Liver (tissue), 9 donors: ENCODE results near the gene CPLX4. TPM values are rescaled to one million over a fixed set of nuclear protein-coding genes. Genes with fewer than 3 reads are reported as not detected.

Source experiments
- DNase-seq: peaks from one replicate; pipeline ENCODE4 v3.0.0-alpha.2; 2017; ENCODE audit warnings: low spot score
- H3K27ac ChIP-seq, 2 donors: one replicate each; pipeline ENCODE4 v1.7.0; 2013; ENCODE audit warnings: inconsistent platforms in 2 of 2, low read length in 2 of 2, control low read depth in 1 of 2, low read depth in 1 of 2, mild to moderate bottlenecking in 1 of 2
- H3K27me3 ChIP-seq, 4 donors: one replicate each; pipeline versions ENCODE4 v1.6.1 to v1.7.0; 2013; ENCODE audit warnings: low read length in 3 of 4, inconsistent platforms in 1 of 4, mild to moderate bottlenecking in 1 of 4, moderate library complexity in 1 of 4; ENCODE audit not compliant: control insufficient read depth in 4 of 4, insufficient read depth in 4 of 4
- H3K36me3 ChIP-seq, 4 donors: one replicate each; pipeline versions ENCODE4 v1.6.1 to v1.7.0; 2013; ENCODE audit warnings: low read length in 3 of 4, mild to moderate bottlenecking in 3 of 4, low read depth in 1 of 4, moderate library complexity in 1 of 4; ENCODE audit not compliant: control insufficient read depth in 4 of 4, insufficient read depth in 3 of 4
- H3K4me1 ChIP-seq, 4 donors: one replicate each; pipeline versions ENCODE4 v1.6.1 to v1.7.0; 2013; ENCODE audit warnings: low read length in 3 of 4, mild to moderate bottlenecking in 3 of 4, moderate library complexity in 1 of 4; ENCODE audit not compliant: control insufficient read depth in 4 of 4, insufficient read depth in 4 of 4
- H3K4me3 ChIP-seq, 3 donors: one replicate each; pipeline versions ENCODE4 v1.6.1 to v1.7.0; 2013; ENCODE audit warnings: low read length in 3 of 3, control low read depth in 1 of 3, low read depth in 1 of 3, mild to moderate bottlenecking in 1 of 3
- H3K9ac ChIP-seq, 2 donors: one replicate each; pipeline ENCODE4 v1.7.0; 2013; ENCODE audit warnings: low read length in 2 of 2, mild to moderate bottlenecking in 2 of 2, moderate library complexity in 2 of 2, control low read depth in 1 of 2, low read depth in 1 of 2
- H3K9me3 ChIP-seq, 4 donors: one replicate each; pipeline versions ENCODE4 v1.6.1 to v1.7.0; 2013; ENCODE audit warnings: low read length in 3 of 4; ENCODE audit not compliant: control insufficient read depth in 4 of 4
- CTCF ChIP-seq: fragments of 150-350 bp; IDR thresholded peaks from 2 replicates; pipeline ENCODE4 v1.5.1; 2017; ENCODE audit warnings: improper control_type of control experiment, low read depth, low read length; ENCODE audit not compliant: missing input control
- FOXA1 ChIP-seq: IDR thresholded peaks from 2 replicates; pipeline ENCODE4 v1.6.1; 2016; ENCODE audit warnings: antibody characterized with exemption
- FOXA2 ChIP-seq: IDR thresholded peaks from 2 replicates; pipeline ENCODE4 v1.6.1; 2016; ENCODE audit warnings: antibody characterized with exemption
- GABPA ChIP-seq, 2 donors: IDR thresholded peaks in 1 of 2; conservative IDR thresholded peaks in 1 of 2; 2 replicates each; pipeline ENCODE4 v1.6.1; 2016; ENCODE audit warnings: antibody characterized with exemption in 2 of 2, mild to moderate bottlenecking in 1 of 2, moderate library complexity in 1 of 2
- HNF4A ChIP-seq, 2 donors: conservative IDR thresholded peaks; 2 replicates each; pipeline ENCODE4 v1.6.1; 2016; ENCODE audit warnings: antibody characterized with exemption in 2 of 2, mild to moderate bottlenecking in 2 of 2
- HNF4G ChIP-seq: IDR thresholded peaks from 2 replicates; pipeline ENCODE4 v1.6.1; 2016; ENCODE audit warnings: antibody characterized with exemption
- JUND ChIP-seq, 2 donors: IDR thresholded peaks; 2 replicates each; pipeline ENCODE4 v1.6.1; 2016; ENCODE audit warnings: antibody characterized with exemption in 2 of 2
- NR2F2 ChIP-seq: IDR thresholded peaks from 2 replicates; pipeline ENCODE4 v1.6.1; 2016; ENCODE audit warnings: antibody characterized with exemption
- RAD21 ChIP-seq, 2 donors: IDR thresholded peaks; 2 replicates each; pipeline ENCODE4 v1.6.1; 2016; ENCODE audit warnings: antibody characterized with exemption in 2 of 2, mild to moderate bottlenecking in 2 of 2
- REST ChIP-seq: IDR thresholded peaks from 2 replicates; pipeline ENCODE4 v1.6.1; 2016; ENCODE audit warnings: antibody characterized with exemption, mild to moderate bottlenecking
- RXRA ChIP-seq, 2 donors: IDR thresholded peaks; 2 replicates each; pipeline ENCODE4 v1.6.1; 2017 to 2018; ENCODE audit warnings: antibody characterized with exemption in 2 of 2, mild to moderate bottlenecking in 1 of 2
- TAF1 ChIP-seq: conservative IDR thresholded peaks from 2 replicates; pipeline ENCODE4 v1.6.1; 2016; ENCODE audit warnings: antibody characterized with exemption, mild to moderate bottlenecking
- YY1 ChIP-seq: IDR thresholded peaks from 2 replicates; pipeline ENCODE4 v1.6.1; 2016; ENCODE audit warnings: antibody characterized with exemption, mild to moderate bottlenecking
- WGBS: extraction: QIAGEN DNeasy Blood & Tissue Kit; methylation state at CpG from one replicate; pipeline ENCODE4 v1.1.7; 2013; 5-methylcytosine and 5-hydroxymethylcytosine counted together
- polyA plus RNA-seq, 2 donors: library from polyadenylated mRNA; stranded (reverse) in 1 of 2; unstranded in 1 of 2; fragments of 200-250 nt in 1 of 2; fragments of >200 nt in 1 of 2; fragmentation: Nextera tagmentation in 1 of 2; extraction: Ambion mirVana in 1 of 2; gene quantifications; one replicate each; pipeline versions ENCODE4 v1.2.1 to v1.2.3, GENCODE V29; 2013 to 2015
- total RNA-seq, 2 donors: library from RNA; depleted of rRNA; stranded (reverse); fragments of >200 nt; gene quantifications; one replicate each; pipeline ENCODE4 v1.2.3, GENCODE V29; 2014
- TF ChIP-seq, protein P1 (sequence below): IDR thresholded peaks from 2 replicates; pipeline ENCODE4 v1.6.1; 2016; ENCODE audit warnings: antibody characterized with exemption
- TF ChIP-seq, protein P2 (sequence below): IDR thresholded peaks from 2 replicates; pipeline ENCODE4 v1.6.1; 2016; ENCODE audit warnings: antibody characterized with exemption
- TF ChIP-seq, protein P3 (sequence below): IDR thresholded peaks from 2 replicates; pipeline ENCODE4 v1.6.1; 2016; ENCODE audit warnings: antibody characterized with exemption
- donor health status: healthy.
- donor health status: healthy.
- donor health status: healthy.
- donor health status: healthy.
- donor health status: healthy.

CPLX4 gene
- total and polyA plus RNA-seq, 4 donors, result not detected

DNA sequence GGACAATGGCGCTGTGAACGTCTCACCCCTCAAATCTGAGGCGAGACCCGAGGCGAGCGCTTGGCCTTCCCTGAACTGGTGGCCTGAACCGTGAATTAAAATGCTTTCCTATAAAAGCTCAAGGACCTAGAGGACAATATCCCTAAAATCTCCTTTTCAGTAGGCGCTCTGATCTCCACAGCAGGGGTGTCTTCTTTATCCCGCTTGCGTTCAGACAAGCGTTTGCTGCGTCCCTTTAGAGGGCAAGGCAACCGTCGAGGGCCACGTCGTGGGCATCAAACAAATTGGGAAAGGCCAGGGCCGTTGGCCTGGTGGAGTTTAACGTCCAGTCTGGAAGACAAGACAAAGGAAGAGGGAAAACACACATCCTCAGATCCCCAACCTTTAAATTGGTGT is 43.9 kb downstream of the CPLX4 start:
- Histone ChIP-seq H3K36me3 (no peaks in the 10 kb centered on the region), H3K27ac (no peak overlapping the region), H3K27me3 (peaks cover 0 to 21% (median 13%) of the 10 kb centered on the region in 4 donors), H3K9me3 (no peaks in the 10 kb centered on the region), H3K4me3 (no peak overlapping the region), H3K9ac (no peak overlapping the region), H3K4me1 (peaks cover 8 to 24% (median 10%) of the 10 kb centered on the region in 4 donors)
- 13% methylated on average over 18 of the region's 18 CpGs for WGBS
- TF ChIP-seq, protein P1, sequence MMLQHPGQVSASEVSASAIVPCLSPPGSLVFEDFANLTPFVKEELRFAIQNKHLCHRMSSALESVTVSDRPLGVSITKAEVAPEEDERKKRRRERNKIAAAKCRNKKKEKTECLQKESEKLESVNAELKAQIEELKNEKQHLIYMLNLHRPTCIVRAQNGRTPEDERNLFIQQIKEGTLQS, result no peak
- TF ChIP-seq, protein P2, sequence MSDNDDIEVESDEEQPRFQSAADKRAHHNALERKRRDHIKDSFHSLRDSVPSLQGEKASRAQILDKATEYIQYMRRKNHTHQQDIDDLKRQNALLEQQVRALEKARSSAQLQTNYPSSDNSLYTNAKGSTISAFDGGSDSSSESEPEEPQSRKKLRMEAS, result no peak
- no peak for TF ChIP-seq CTCF
- TF ChIP-seq RXRA (IDR thresholded peaks at IDR 0.05), result no peak
- TF ChIP-seq YY1, result no peak
- no peak for TF ChIP-seq RAD21 (IDR thresholded peaks at IDR 0.05)
- TF ChIP-seq FOXA2, result no peak
- no peak for TF ChIP-seq FOXA1
- no peak for TF ChIP-seq REST
- no peak for TF ChIP-seq HNF4A (conservative IDR thresholded peaks at IDR 0.05)
- DNase-seq, result no peak

DNA sequence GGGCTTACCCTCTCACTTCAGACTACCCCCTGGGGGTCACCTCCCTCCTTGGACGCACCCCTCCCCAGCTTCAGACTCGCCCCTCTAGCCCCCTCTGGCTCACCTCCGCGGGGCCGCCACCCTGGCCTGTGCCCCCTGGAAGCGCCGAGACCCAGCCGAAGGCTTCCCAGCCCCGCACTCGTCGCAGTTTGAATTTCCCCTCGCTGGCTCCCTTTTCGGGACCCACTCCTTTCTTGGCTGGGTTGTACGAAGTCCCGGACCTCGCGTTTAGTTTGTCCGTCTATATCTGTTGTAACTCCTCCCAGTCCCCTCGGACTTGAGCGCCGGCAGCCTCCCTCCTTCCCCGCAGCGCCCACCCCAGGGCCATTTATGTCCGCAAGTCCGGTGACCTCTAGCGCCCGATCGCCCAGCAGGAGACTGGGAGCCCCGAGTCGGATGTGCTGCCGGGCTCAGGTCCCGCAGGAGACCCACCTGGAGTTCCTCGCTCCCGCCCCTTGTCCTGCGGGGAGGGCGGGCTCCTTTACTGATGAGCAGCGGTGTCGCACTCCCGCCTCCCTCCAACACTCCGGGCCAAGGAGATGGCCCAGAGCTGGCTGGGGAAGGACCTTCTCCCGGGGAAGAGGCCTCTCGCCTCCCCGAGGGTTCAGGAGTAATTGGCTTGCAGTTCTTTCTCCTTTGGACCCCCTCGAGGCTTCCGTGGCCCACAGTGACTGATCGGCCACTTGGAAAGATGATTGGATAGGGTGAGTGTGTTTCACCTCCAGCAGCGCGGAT is 44.5 kb downstream of the CPLX4 start:
- Histone ChIP-seq H3K9ac (no peak overlapping the region), H3K9me3 (no peaks in the 10 kb centered on the region), H3K27ac (no peak overlapping the region), H3K4me1 (peaks cover 8 to 28% (median 11%) of the 10 kb centered on the region in 4 donors), H3K36me3 (no peaks in the 10 kb centered on the region), H3K4me3 (no peak overlapping the region), H3K27me3 (peaks cover 0 to 22% (median 12%) of the 10 kb centered on the region in 4 donors)
- 5% methylated on average over 48 of the region's 48 CpGs for WGBS
- DNase-seq, result no peak
- TF ChIP-seq REST (no peak), TAF1 (no peak), HNF4G (no peak), GABPA (IDR thresholded peaks at IDR 0.05 in 1 of 2, conservative IDR thresholded peaks at IDR 0.05 in 1 of 2) (no peak), FOXA2 (no peak), NR2F2 (no peak), FOXA1 (no peak), JUND (IDR thresholded peaks at IDR 0.05) (no peak), RXRA (IDR thresholded peaks at IDR 0.05) (no peak), HNF4A (conservative IDR thresholded peaks at IDR 0.05) (no peak)
- TF ChIP-seq, protein P1, result no peak
- TF ChIP-seq, protein P3, sequence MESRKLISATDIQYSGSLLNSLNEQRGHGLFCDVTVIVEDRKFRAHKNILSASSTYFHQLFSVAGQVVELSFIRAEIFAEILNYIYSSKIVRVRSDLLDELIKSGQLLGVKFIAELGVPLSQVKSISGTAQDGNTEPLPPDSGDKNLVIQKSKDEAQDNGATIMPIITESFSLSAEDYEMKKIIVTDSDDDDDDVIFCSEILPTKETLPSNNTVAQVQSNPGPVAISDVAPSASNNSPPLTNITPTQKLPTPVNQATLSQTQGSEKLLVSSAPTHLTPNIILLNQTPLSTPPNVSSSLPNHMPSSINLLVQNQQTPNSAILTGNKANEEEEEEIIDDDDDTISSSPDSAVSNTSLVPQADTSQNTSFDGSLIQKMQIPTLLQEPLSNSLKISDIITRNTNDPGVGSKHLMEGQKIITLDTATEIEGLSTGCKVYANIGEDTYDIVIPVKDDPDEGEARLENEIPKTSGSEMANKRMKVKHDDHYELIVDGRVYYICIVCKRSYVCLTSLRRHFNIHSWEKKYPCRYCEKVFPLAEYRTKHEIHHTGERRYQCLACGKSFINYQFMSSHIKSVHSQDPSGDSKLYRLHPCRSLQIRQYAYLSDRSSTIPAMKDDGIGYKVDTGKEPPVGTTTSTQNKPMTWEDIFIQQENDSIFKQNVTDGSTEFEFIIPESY, result no peak
- TF ChIP-seq, protein P2, result no peak
